ENCODE measurements around the gene EPS8L1.
"Not testable (repeated sequence)": the region's sequence is repeated elsewhere in the genome, so short reads cannot be mapped to it uniquely, and the experiment has no call there.

EPS8L1 gene

DNA sequence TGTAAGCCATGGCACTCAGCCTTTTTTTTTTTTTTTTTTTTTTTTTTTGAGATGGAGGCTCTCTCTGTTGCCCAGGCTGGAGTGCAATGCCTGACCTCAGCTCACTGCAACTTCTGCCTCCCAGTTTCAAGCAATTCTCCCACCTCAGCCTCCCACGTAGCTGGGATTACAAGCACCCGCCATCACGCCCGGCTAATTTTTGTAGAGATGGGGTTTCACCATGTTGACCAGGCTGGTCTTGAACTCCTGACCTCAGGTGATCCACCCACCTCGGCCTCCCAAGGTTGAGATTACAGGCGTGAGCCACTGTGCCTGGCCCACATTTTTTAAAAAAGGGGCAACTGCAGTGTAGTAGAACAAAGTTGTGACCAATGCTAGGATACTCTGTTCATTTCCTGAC, 38.1 kb upstream of the EPS8L1 start:
- H3K9ac ChIP-seq (ENCODE audit: low read length in 5 of 5); H3K27ac ChIP-seq (ENCODE audit: low read depth, low read length); H3K27me3 ChIP-seq (ENCODE audit: control insufficient read depth in 5 of 5, insufficient read depth in 4 of 5, low read length in 5 of 5): not testable (repeated sequence)

DNA sequence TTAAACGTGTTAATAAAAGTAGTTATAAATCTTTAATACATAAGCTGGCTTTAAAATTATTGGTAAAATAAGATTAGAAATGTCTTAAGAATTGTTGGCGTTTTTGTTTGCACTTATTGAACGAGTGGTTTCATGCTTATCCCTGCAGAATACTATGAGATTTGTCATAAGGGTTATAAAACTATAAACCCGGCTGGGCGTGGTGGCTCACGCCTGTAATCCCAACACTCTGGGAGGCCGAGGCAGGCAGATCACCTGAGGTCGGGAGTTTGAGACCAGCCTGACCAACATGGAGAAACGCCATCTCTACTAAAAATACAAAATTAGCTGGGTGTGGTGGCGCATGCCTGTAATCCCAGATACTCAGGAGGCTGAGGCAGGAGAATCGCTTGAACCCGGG, 35.0 kb upstream of the EPS8L1 start:
- peaks cover 0 to 40% (median 25%) of the 10 kb centered on the region in 5 donors for H3K36me3 ChIP-seq (ENCODE audit: control insufficient read depth in 5 of 5, insufficient read depth in 5 of 5, low read length in 5 of 5)
- H3K4me3 ChIP-seq (ENCODE audit: low read depth in 1 of 5, low read length in 5 of 5); H3K27ac ChIP-seq (ENCODE audit: low read depth, low read length); H3K4me1 ChIP-seq (ENCODE audit: control insufficient read depth in 5 of 5, insufficient read depth in 5 of 5, low read length in 5 of 5); H3K9ac ChIP-seq (ENCODE audit: low read length in 5 of 5); H3K9me3 ChIP-seq (ENCODE audit: control insufficient read depth in 5 of 5, low read length in 5 of 5); H3K27me3 ChIP-seq (ENCODE audit: control insufficient read depth in 5 of 5, insufficient read depth in 4 of 5, low read length in 5 of 5): not testable (repeated sequence)

More for the DNA sequence above, 38.1 kb upstream of the EPS8L1 start:
- peaks cover 0 to 11% (median 2%) of the 10 kb centered on the region in 5 donors for H3K36me3 ChIP-seq (ENCODE audit: control insufficient read depth in 5 of 5, insufficient read depth in 5 of 5, low read length in 5 of 5)
- not testable (repeated sequence) for H3K9me3 ChIP-seq (ENCODE audit: control insufficient read depth in 5 of 5, low read length in 5 of 5); H3K4me3 ChIP-seq (ENCODE audit: low read depth in 1 of 5, low read length in 5 of 5); H3K4me1 ChIP-seq (ENCODE audit: control insufficient read depth in 5 of 5, insufficient read depth in 5 of 5, low read length in 5 of 5)

DNA sequence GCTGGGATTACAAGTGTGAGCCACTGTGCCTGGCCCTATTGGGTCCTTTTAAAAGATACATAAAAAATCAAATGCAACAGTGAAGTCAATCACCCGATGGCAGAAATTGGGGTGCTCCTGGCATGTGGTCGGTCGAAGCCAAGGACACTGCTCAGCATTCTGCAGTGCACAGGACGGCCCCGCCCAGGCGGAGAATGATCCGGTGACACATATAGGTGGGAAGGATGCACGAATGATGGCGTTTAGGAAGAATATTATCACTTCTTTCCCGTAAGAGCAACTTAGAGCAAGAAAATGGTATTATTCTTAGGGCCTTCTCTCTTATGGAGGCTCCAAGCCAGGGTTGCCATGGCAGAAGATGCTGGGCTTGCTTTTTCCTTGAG, 34.4 kb upstream of the EPS8L1 start:
- Histone ChIP-seq H3K36me3 (ENCODE audit: control insufficient read depth in 5 of 5, insufficient read depth in 5 of 5, low read length in 5 of 5) (peaks cover 0 to 40% (median 25%) of the 10 kb centered on the region in 5 donors), H3K9ac (ENCODE audit: low read length in 5 of 5) (no peak overlapping the region), H3K4me1 (ENCODE audit: control insufficient read depth in 5 of 5, insufficient read depth in 5 of 5, low read length in 5 of 5) (peaks cover 0 to 6% (median 0%) of the 10 kb centered on the region in 5 donors), H3K9me3 (ENCODE audit: control insufficient read depth in 5 of 5, low read length in 5 of 5) (no peaks in the 10 kb centered on the region), H3K27ac (ENCODE audit: low read depth, low read length) (no peak overlapping the region), H3K4me3 (ENCODE audit: low read depth in 1 of 5, low read length in 5 of 5) (no peak overlapping the region), H3K27me3 (ENCODE audit: control insufficient read depth in 5 of 5, insufficient read depth in 4 of 5, low read length in 5 of 5) (no peaks in the 10 kb centered on the region)

DNA sequence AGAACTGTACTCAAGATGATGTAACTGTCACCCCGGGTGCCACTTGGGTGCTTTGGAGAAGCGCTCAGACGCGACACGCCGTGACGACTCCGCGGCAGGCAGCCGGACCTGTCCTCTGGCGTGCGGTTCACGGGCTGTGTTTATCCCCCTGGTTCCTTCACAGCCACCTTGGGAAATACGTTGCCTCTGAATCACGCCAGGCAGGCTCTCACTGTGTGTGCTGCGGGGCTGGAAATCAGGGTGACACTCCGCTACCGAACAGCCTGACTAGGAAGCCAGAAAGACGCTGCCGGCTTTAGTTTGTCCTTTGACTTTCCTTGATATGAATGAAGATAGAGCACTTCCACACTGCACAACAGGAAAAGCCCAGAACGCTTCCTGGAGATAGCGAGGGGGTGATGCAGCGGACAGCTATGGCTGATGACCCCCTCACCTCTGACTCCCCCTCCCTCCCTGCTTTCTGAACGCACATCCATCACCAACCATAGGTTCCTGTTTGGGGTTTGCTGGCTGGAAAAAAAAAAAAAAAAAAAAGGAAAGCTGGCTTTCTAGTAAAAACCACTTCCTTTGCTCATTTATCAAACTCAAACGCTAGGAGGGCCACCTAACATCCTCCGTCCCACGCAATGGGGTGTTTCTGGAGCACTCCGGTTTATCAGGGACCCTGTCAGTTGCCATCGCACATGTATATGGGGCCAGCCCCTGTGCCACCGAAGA, 33.9 kb upstream of the EPS8L1 start:
- peaks cover 0 to 45% (median 30%) of the 10 kb centered on the region in 5 donors for H3K36me3 ChIP-seq (ENCODE audit: control insufficient read depth in 5 of 5, insufficient read depth in 5 of 5, low read length in 5 of 5)
- H3K9me3 ChIP-seq (ENCODE audit: control insufficient read depth in 5 of 5, low read length in 5 of 5), result no peaks in the 10 kb centered on the region
- H3K27me3 ChIP-seq (ENCODE audit: control insufficient read depth in 5 of 5, insufficient read depth in 4 of 5, low read length in 5 of 5), result no peaks in the 10 kb centered on the region
- no peak overlapping the region for H3K9ac ChIP-seq (ENCODE audit: low read length in 5 of 5)
- no peak overlapping the region for H3K27ac ChIP-seq (ENCODE audit: low read depth, low read length)
- peaks cover 0 to 6% (median 0%) of the 10 kb centered on the region in 5 donors for H3K4me1 ChIP-seq (ENCODE audit: control insufficient read depth in 5 of 5, insufficient read depth in 5 of 5, low read length in 5 of 5)
- H3K4me3 ChIP-seq (ENCODE audit: low read depth in 1 of 5, low read length in 5 of 5), result no peak overlapping the region

DNA sequence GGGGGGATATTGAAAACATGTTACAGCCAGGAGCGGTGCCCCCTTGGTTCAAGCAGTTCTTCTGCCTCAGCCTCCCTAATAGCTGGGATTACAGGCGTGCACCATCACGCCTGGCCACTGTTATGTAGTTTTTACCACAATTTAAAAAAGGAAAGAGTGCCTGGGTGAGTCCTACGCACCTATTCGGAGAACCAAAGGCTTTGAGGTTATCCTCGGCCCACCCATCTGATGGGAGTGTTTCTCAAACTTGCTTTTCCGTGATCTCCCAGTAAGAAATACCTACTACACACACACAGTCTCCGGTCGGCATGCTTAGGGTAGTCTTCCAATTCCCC, 33.4 kb upstream of the EPS8L1 start:
- Histone ChIP-seq H3K36me3 (ENCODE audit: control insufficient read depth in 5 of 5, insufficient read depth in 5 of 5, low read length in 5 of 5) (peaks cover 0 to 51% (median 35%) of the 10 kb centered on the region in 5 donors), H3K4me1 (ENCODE audit: control insufficient read depth in 5 of 5, insufficient read depth in 5 of 5, low read length in 5 of 5) (peaks cover 0 to 6% (median 0%) of the 10 kb centered on the region in 5 donors), H3K4me3 (ENCODE audit: low read depth in 1 of 5, low read length in 5 of 5) (no peak overlapping the region), H3K27ac (ENCODE audit: low read depth, low read length) (no peak overlapping the region), H3K9ac (ENCODE audit: low read length in 5 of 5) (no peak overlapping the region), H3K27me3 (ENCODE audit: control insufficient read depth in 5 of 5, insufficient read depth in 4 of 5, low read length in 5 of 5) (no peaks in the 10 kb centered on the region), H3K9me3 (ENCODE audit: control insufficient read depth in 5 of 5, low read length in 5 of 5) (no peaks in the 10 kb centered on the region)

DNA sequence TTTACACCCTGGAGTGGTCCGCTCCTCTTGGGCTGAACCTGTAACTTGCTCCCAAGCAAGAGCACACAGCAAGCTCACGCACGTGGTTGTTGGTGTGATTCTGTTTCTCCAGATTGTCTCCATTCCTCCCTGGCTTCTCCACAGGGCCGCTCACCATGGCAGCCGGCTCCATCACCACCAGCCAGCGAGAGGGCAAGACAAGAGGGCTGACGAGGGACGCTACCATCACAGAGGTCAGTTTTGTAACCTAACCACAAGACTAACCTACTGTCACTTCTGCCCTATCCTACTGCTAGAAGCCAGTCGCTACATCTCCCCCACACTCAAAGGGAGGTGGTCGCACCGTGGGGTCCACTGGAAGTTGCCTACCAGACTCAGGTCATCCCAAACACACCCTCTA, 33.0 kb upstream of the EPS8L1 start:
- peaks cover 0 to 6% (median 0%) of the 10 kb centered on the region in 5 donors for H3K4me1 ChIP-seq (ENCODE audit: control insufficient read depth in 5 of 5, insufficient read depth in 5 of 5, low read length in 5 of 5)
- H3K9me3 ChIP-seq (ENCODE audit: control insufficient read depth in 5 of 5, low read length in 5 of 5), result no peaks in the 10 kb centered on the region
- H3K9ac ChIP-seq (ENCODE audit: low read length in 5 of 5), result no peak overlapping the region
- H3K4me3 ChIP-seq (ENCODE audit: low read depth in 1 of 5, low read length in 5 of 5), result no peak overlapping the region
- no peaks in the 10 kb centered on the region for H3K27me3 ChIP-seq (ENCODE audit: control insufficient read depth in 5 of 5, insufficient read depth in 4 of 5, low read length in 5 of 5)
- no peak overlapping the region for H3K27ac ChIP-seq (ENCODE audit: low read depth, low read length)
- H3K36me3 ChIP-seq (ENCODE audit: control insufficient read depth in 5 of 5, insufficient read depth in 5 of 5, low read length in 5 of 5), result peaks cover 0 to 54% (median 39%) of the 10 kb centered on the region in 5 donors

DNA sequence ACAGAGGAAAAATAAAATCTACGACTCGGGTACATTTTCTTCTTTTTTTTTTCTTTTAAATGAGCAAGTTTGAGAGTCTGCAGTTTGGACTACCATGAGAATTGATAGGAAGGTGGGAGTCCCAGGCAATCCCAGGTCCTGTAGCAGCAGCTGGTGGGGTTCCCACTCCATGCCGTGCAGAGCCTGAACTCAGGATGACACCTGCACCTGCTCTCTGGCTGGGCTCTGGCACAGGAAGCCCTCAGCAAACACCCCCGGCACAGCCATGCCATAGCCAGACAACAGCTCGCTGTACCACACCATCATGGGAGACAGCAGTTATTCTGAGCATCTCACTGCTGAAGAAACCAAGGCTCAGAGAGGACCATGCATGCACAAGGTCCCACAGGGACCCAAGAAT, 31.4 kb upstream of the EPS8L1 start:
- H3K4me3 ChIP-seq (ENCODE audit: low read depth in 1 of 5, low read length in 5 of 5), result no peak overlapping the region
- no peaks in the 10 kb centered on the region for H3K9me3 ChIP-seq (ENCODE audit: control insufficient read depth in 5 of 5, low read length in 5 of 5)
- peaks cover 0 to 6% (median 0%) of the 10 kb centered on the region in 5 donors for H3K4me1 ChIP-seq (ENCODE audit: control insufficient read depth in 5 of 5, insufficient read depth in 5 of 5, low read length in 5 of 5)
- no peak overlapping the region for H3K9ac ChIP-seq (ENCODE audit: low read length in 5 of 5)
- H3K27me3 ChIP-seq (ENCODE audit: control insufficient read depth in 5 of 5, insufficient read depth in 4 of 5, low read length in 5 of 5), result no peaks in the 10 kb centered on the region
- H3K36me3 ChIP-seq (ENCODE audit: control insufficient read depth in 5 of 5, insufficient read depth in 5 of 5, low read length in 5 of 5), result peaks cover 0 to 70% (median 54%) of the 10 kb centered on the region in 5 donors
- no peak overlapping the region for H3K27ac ChIP-seq (ENCODE audit: low read depth, low read length)

DNA sequence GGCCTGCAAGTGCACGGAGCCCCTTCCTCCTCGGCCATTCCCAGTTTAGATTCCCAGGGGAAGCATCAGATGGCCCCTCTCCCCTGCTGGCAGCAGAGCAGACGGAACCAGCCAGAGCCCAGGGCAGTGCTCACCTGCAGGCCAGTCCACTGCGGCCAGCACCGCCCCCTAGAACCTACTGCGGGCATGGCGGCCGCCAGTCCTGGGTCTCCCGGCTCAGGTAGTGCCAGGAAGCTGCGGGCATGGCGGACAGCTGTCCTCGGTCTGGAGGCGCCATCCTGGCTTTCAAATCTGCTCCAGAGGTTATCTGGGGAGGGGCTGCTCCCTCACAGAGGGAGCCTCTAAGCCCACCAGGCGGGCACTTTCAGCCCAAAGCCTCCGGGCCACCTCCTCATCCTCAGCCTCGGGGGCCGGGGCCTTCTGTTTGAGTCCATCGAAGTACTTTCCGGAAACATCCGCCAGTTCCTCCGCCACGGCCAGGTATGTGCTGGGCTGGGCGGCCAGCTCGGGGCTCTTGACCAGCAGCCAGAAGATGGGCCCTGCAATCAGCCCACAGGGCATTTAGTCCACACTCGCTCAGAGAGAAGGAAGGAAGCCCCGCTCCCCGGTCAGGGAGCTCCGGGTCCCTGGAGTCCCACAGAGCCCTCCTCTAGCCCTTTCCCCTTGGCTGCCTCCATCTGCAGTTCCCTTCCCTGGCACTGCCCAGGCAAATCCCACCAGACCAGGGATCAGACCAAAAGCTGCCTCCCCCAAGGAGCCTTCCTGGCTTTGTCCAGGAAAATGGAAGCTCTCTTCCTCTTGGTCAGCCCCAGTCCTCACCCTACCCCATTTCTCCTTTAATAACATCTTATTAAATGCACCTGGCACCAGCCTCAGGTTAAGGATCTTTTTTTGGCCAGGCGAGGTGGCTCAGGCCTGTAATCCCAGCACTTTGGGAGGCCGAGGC, 30.6 kb upstream of the EPS8L1 start:
- H3K27ac ChIP-seq (ENCODE audit: low read depth, low read length), result no peak overlapping the region
- H3K36me3 ChIP-seq (ENCODE audit: control insufficient read depth in 5 of 5, insufficient read depth in 5 of 5, low read length in 5 of 5), result peaks cover 0 to 74% (median 54%) of the 10 kb centered on the region in 5 donors
- H3K4me1 ChIP-seq (ENCODE audit: control insufficient read depth in 5 of 5, insufficient read depth in 5 of 5, low read length in 5 of 5), result peaks cover 0 to 6% (median 0%) of the 10 kb centered on the region in 5 donors
- no peak overlapping the region for H3K4me3 ChIP-seq (ENCODE audit: low read depth in 1 of 5, low read length in 5 of 5)
- H3K9ac ChIP-seq (ENCODE audit: low read length in 5 of 5), result no peak overlapping the region
- H3K9me3 ChIP-seq (ENCODE audit: control insufficient read depth in 5 of 5, low read length in 5 of 5), result no peaks in the 10 kb centered on the region
- H3K27me3 ChIP-seq (ENCODE audit: control insufficient read depth in 5 of 5, insufficient read depth in 4 of 5, low read length in 5 of 5), result no peaks in the 10 kb centered on the region

DNA sequence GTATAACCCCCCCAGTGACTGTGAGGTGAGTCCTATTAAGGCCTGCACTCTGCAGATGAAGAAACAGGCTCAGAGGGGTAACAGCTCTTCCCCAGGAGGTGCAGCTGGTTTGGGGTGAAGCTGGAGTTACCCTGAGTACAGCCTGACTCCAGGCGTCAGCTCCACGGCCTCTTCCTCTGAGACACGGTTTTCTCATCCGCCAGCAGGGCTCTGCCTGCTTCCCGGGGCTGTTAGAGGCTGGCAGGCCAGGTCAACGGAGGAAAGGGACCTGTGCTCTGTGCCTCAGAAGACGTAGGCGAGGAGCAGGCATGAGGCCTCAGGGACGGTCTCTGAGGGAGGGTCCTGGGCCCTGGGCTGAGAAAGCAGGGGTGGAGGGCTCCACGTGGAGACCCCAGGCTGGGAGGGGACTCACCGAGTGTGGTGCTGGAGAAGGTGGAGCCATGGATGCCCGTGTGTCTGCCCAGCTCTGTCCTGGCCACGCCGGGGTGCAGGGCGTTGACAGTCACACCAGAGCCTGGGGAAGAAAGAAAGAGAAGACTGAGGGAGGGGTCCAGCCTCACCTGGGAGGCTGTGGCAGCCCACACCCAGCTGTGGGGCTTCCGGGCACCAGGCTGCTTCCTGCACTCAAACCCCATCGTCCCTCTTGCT, 28.6 kb upstream of the EPS8L1 start:
- Histone ChIP-seq H3K9me3 (ENCODE audit: control insufficient read depth in 5 of 5, low read length in 5 of 5) (no peaks in the 10 kb centered on the region), H3K4me3 (ENCODE audit: low read depth in 1 of 5, low read length in 5 of 5) (no peak overlapping the region), H3K27ac (ENCODE audit: low read depth, low read length) (no peak overlapping the region), H3K4me1 (ENCODE audit: control insufficient read depth in 5 of 5, insufficient read depth in 5 of 5, low read length in 5 of 5) (no peaks in the 10 kb centered on the region), H3K36me3 (ENCODE audit: control insufficient read depth in 5 of 5, insufficient read depth in 5 of 5, low read length in 5 of 5) (peaks cover 0 to 85% (median 65%) of the 10 kb centered on the region in 5 donors), H3K27me3 (ENCODE audit: control insufficient read depth in 5 of 5, insufficient read depth in 4 of 5, low read length in 5 of 5) (no peaks in the 10 kb centered on the region), H3K9ac (ENCODE audit: low read length in 5 of 5) (no peak overlapping the region)

DNA sequence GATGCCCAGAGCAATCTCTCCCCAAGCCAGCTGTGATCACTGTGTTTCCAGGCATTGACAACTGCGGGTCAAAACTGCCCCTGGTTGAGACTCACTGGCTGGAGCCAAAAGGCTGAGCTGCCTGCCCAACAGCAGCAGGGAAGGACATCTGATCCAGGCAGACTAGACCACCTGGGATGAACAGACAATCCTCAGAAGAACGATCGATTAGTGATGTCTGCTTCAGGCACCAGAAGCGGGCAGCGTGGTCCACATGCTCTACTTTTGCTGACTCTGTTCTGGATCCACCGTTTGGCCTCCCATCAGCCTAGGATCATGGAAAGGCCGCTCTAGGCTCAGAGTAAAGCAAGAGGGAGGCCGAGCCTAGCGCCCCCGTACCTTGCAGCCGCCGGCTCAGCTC, 27.7 kb upstream of the EPS8L1 start:
- H3K36me3 ChIP-seq (ENCODE audit: control insufficient read depth in 5 of 5, insufficient read depth in 5 of 5, low read length in 5 of 5), result peaks cover 0 to 80% (median 60%) of the 10 kb centered on the region in 5 donors

More for the DNA sequence above, 27.7 kb upstream of the EPS8L1 start:
- H3K9me3 ChIP-seq (ENCODE audit: control insufficient read depth in 5 of 5, low read length in 5 of 5), result no peaks in the 10 kb centered on the region
- H3K27me3 ChIP-seq (ENCODE audit: control insufficient read depth in 5 of 5, insufficient read depth in 4 of 5, low read length in 5 of 5), result no peaks in the 10 kb centered on the region
- no peaks in the 10 kb centered on the region for H3K4me1 ChIP-seq (ENCODE audit: control insufficient read depth in 5 of 5, insufficient read depth in 5 of 5, low read length in 5 of 5)
- H3K4me3 ChIP-seq (ENCODE audit: low read depth in 1 of 5, low read length in 5 of 5), result no peak overlapping the region
- no peak overlapping the region for H3K9ac ChIP-seq (ENCODE audit: low read length in 5 of 5)
- H3K27ac ChIP-seq (ENCODE audit: low read depth, low read length), result no peak overlapping the region
